ENCODE measurements around the gene USH2A.

Gene USH2A

GRCh38 chr1:216314379-216315095 is 108.7 kb downstream of the USH2A start:
- peak; percentile 35 for DNase-seq (ENCODE audit: low read depth)
- no peak overlapping the region for H3K4me3 ChIP-seq (ENCODE audit: low read depth, low read length)

GRCh38 chr1:216310776-216311175 is 112.5 kb downstream of the USH2A start:
- H3K4me3 ChIP-seq (ENCODE audit: low read depth, low read length) = no peak overlapping the region

GRCh38 chr1:216306830-216307229 is 116.4 kb downstream of the USH2A start:
- DNase-seq (ENCODE audit: low read depth) = no peak
- no peak overlapping the region for H3K4me3 ChIP-seq (ENCODE audit: low read depth, low read length)

More at GRCh38 chr1:216310776-216311175, 112.5 kb downstream of the USH2A start:
- peak; percentile 54 for DNase-seq (ENCODE audit: low read depth)

GRCh38 chr1:216303690-216304089 is 119.6 kb downstream of the USH2A start:
- DNase-seq (ENCODE audit: low read depth) = no peak
- no peak overlapping the region for H3K4me3 ChIP-seq (ENCODE audit: low read depth, low read length)

- H3K4me3 ChIP-seq (ENCODE audit: low read depth, low read length) = no peak overlapping the region
- peak; percentile 43 for DNase-seq (ENCODE audit: low read depth)
These were observed 129.6 kb downstream of the USH2A start for GRCh38 chr1:216293683-216294082.

GRCh38 chr1:216290074-216290473 is 133.2 kb downstream of the USH2A start:
- no peak for DNase-seq (ENCODE audit: low read depth)
- H3K4me3 ChIP-seq (ENCODE audit: low read depth, low read length) = no peak overlapping the region

GRCh38 chr1:216285052-216285451 is 138.2 kb downstream of the USH2A start:
- H3K4me3 ChIP-seq (ENCODE audit: low read depth, low read length) = no peak overlapping the region
- no peak for DNase-seq (ENCODE audit: low read depth)

- DNase-seq (ENCODE audit: low read depth) = no peak
- H3K4me3 ChIP-seq (ENCODE audit: low read depth, low read length) = no peak overlapping the region
These were observed 141.5 kb downstream of the USH2A start for GRCh38 chr1:216281757-216282156.

- DNase-seq (ENCODE audit: low read depth) = no peak
- H3K4me3 ChIP-seq (ENCODE audit: low read depth, low read length) = no peak overlapping the region
These were observed 153.0 kb downstream of the USH2A start for GRCh38 chr1:216270086-216270773.

GRCh38 chr1:216261631-216262030 is 161.6 kb downstream of the USH2A start:
- H3K4me3 ChIP-seq (ENCODE audit: low read depth, low read length) = no peak overlapping the region
- no peak for DNase-seq (ENCODE audit: low read depth)

- H3K4me3 ChIP-seq (ENCODE audit: low read depth, low read length) = no peak overlapping the region
- no peak for DNase-seq (ENCODE audit: low read depth)
These were observed 164.4 kb downstream of the USH2A start for GRCh38 chr1:216258856-216259255.

- DNase-seq (ENCODE audit: low read depth) = no peak
- H3K4me3 ChIP-seq (ENCODE audit: low read depth, low read length) = no peak overlapping the region
These were observed 164.9 kb downstream of the USH2A start for GRCh38 chr1:216258386-216258785.

- H3K4me3 ChIP-seq (ENCODE audit: low read depth, low read length) = no peak overlapping the region
- DNase-seq (ENCODE audit: low read depth) = no peak
These were observed 172.4 kb downstream of the USH2A start for GRCh38 chr1:216250861-216251260.

- no peak for DNase-seq (ENCODE audit: low read depth)
- H3K4me3 ChIP-seq (ENCODE audit: low read depth, low read length) = no peak overlapping the region
These were observed 174.6 kb downstream of the USH2A start for GRCh38 chr1:216248628-216249027.

- no peak overlapping the region for H3K4me3 ChIP-seq (ENCODE audit: low read depth, low read length)
- no peak for DNase-seq (ENCODE audit: low read depth)
These were observed 175.3 kb downstream of the USH2A start for GRCh38 chr1:216247937-216248336.

- no peak for DNase-seq (ENCODE audit: low read depth)
These were observed 176.6 kb downstream of the USH2A start for GRCh38 chr1:216246577-216247203.

GRCh38 chr1:216238844-216239243 is 184.4 kb downstream of the USH2A start:
- no peak overlapping the region for H3K4me3 ChIP-seq (ENCODE audit: low read depth, low read length)
- no peak for DNase-seq (ENCODE audit: low read depth)

More at GRCh38 chr1:216246577-216247203, 176.6 kb downstream of the USH2A start:
- no peak overlapping the region for H3K4me3 ChIP-seq (ENCODE audit: low read depth, low read length)

- DNase-seq (ENCODE audit: low read depth) = no peak
- H3K4me3 ChIP-seq (ENCODE audit: low read depth, low read length) = no peak overlapping the region
These were observed 185.2 kb downstream of the USH2A start for GRCh38 chr1:216237927-216238542.

- no peak for DNase-seq (ENCODE audit: low read depth)
- no peak overlapping the region for H3K4me3 ChIP-seq (ENCODE audit: low read depth, low read length)
These were observed 199.0 kb downstream of the USH2A start for GRCh38 chr1:216224233-216224632.

- no peak for DNase-seq (ENCODE audit: low read depth)
- H3K4me3 ChIP-seq (ENCODE audit: low read depth, low read length) = no peak overlapping the region
These were observed 199.8 kb downstream of the USH2A start for GRCh38 chr1:216223486-216223885.

Measured in skeletal muscle cell (primary cell).